Osteoblast (primary cell): ENCODE results near the gene SELENOO. TPM values are rescaled to one million over a fixed set of nuclear protein-coding genes. Genes with fewer than 3 reads are reported as not detected.
A peak's percentile ranks its signal among the peaks of the same experiment; 100 is the strongest.

ENCODE experiments used
- DNase-seq: peaks from one replicate; pipeline ENCODE4 v3.0.0; 2011; ENCODE audit warnings: low spot score, mixed read lengths; ENCODE audit not compliant: insufficient read length; ENCODE audit errors: missing footprints
- H2AFZ ChIP-seq: 2 replicates; pipeline ENCODE4 v1.6.0; 2011; ENCODE audit warnings: mild to moderate bottlenecking, low read length
- H3K27ac ChIP-seq: 2 replicates; pipeline ENCODE4 v1.5.1; 2011; ENCODE audit warnings: mild to moderate bottlenecking, low read depth, low read length, moderate library complexity
- H3K27me3 ChIP-seq: 2 replicates; pipeline ENCODE4 v1.6.0; 2012; ENCODE audit warnings: mild to moderate bottlenecking, control low read depth, inconsistent platforms, low read length, moderate library complexity; ENCODE audit not compliant: insufficient read depth
- H3K36me3 ChIP-seq: 2 replicates; pipeline ENCODE4 v1.5.1; 2011; ENCODE audit warnings: mild to moderate bottlenecking, low read length, control low read depth, moderate library complexity; ENCODE audit not compliant: insufficient read depth
- H3K4me1 ChIP-seq: 2 replicates; pipeline ENCODE4 v1.5.1; 2011; ENCODE audit warnings: mild to moderate bottlenecking, low read length, control low read depth, moderate library complexity; ENCODE audit not compliant: insufficient read depth
- H3K4me2 ChIP-seq: 2 replicates; pipeline ENCODE4 v1.6.0; 2011; ENCODE audit warnings: mild to moderate bottlenecking, low read length; ENCODE audit not compliant: insufficient read depth
- H3K4me3 ChIP-seq: fragments of 200-600 bp; sonication (generic); 3 replicates; pipeline ENCODE4 v1.5.1; 2012; ENCODE audit warnings: mild to moderate bottlenecking, low read length, inconsistent platforms; ENCODE audit not compliant: insufficient read depth
- H3K79me2 ChIP-seq: 2 replicates; pipeline ENCODE4 v1.6.0; 2012; ENCODE audit warnings: mild to moderate bottlenecking, low read length, control low read depth, inconsistent platforms; ENCODE audit not compliant: insufficient read depth
- H3K9me3 ChIP-seq: 2 replicates; pipeline ENCODE4 v1.5.1; 2011; ENCODE audit warnings: low read depth, low read length, control low read depth
- H4K20me1 ChIP-seq: 2 replicates; pipeline ENCODE4 v1.6.0; 2012; ENCODE audit warnings: mild to moderate bottlenecking, low read length, control low read depth; ENCODE audit not compliant: insufficient read depth
- total RNA-seq: library from RNA; depleted of rRNA; stranded (reverse); fragments of >200 nt; gene quantifications from 2 replicates; pipeline ENCODE4 v1.2.3, GENCODE V29; 2012
- TF ChIP-seq, protein P1 (sequence below): IDR thresholded peaks from 2 replicates; pipeline ENCODE4 v1.5.1; 2011; ENCODE audit warnings: mild to moderate bottlenecking, low read depth, low read length, moderate library complexity; ENCODE audit errors: extremely low read depth

SELENOO gene
- total RNA-seq, 1 donor: 15.6 TPM

DNA sequence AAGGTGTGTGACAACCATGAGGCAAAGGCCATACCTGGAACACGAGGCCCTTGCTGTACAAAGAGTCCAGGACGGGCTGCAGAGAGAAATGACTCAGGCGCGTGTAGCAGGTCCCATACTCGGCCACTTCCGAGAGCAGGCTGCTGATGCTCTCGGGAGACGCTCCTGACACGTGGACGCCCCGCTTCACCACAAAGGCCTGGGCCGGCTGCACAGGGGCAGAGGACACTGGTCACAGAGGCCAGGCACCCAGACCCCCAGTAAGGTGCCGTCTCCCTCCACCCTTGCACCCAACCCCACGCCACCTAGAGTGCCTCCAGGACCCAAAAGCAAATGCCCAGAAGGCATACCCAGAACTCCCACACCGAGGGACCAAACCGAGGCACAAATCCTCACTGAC is 28.6 kb downstream of the SELENOO start:
- DNase-seq: no peak

DNA sequence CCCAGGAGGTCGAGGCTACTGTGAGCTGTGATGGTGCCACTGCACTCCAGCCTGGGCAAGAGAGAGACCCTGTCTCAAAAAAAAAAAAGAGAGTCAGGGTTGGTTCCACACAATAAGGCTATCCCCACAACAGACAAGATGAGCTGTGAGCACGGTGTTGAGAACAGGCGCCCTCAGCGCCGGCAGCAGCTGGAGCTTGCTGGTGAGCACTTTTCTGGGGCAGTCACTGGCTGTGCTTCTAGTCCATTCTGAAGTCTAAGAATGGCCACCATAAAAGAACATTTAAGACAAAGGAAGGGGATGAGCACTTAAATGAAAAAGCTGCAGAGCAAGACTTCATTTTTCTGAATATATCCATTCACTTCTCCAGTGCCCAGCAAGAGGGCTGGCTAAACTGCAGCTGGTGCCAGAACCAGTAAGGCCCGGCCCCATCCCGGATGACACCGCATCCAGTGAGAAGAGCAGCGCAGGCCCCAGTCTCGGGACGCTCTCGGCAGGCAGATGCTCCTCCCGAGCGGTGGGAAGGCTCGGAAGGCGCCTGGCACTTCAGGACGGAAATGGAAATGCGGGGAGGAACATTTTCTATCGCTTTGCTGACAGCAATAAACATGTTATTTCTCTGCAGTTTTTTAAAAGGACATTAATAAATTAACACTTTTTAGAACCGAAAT is 31.8 kb downstream of the SELENOO start:
- Histone ChIP-seq H2AFZ (no peak overlapping the region), H3K27ac (no peak overlapping the region), H4K20me1 (peaks cover 29% of the 10 kb centered on the region), H3K27me3 (no peaks in the 10 kb centered on the region), H3K4me3 (no peak overlapping the region), H3K36me3 (peaks cover 15% of the 10 kb centered on the region), H3K4me1 (no peaks in the 10 kb centered on the region), H3K4me2 (no peak overlapping the region), H3K79me2 (peaks cover 40% of the 10 kb centered on the region), H3K9me3 (no peaks in the 10 kb centered on the region)
- TF ChIP-seq, protein P1, sequence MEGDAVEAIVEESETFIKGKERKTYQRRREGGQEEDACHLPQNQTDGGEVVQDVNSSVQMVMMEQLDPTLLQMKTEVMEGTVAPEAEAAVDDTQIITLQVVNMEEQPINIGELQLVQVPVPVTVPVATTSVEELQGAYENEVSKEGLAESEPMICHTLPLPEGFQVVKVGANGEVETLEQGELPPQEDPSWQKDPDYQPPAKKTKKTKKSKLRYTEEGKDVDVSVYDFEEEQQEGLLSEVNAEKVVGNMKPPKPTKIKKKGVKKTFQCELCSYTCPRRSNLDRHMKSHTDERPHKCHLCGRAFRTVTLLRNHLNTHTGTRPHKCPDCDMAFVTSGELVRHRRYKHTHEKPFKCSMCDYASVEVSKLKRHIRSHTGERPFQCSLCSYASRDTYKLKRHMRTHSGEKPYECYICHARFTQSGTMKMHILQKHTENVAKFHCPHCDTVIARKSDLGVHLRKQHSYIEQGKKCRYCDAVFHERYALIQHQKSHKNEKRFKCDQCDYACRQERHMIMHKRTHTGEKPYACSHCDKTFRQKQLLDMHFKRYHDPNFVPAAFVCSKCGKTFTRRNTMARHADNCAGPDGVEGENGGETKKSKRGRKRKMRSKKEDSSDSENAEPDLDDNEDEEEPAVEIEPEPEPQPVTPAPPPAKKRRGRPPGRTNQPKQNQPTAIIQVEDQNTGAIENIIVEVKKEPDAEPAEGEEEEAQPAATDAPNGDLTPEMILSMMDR: no peak
- peak; percentile 79 for DNase-seq

More for the DNA sequence above, 28.6 kb downstream of the SELENOO start:
- no peak overlapping the region for H3K27ac ChIP-seq
- no peaks in the 10 kb centered on the region for H3K9me3 ChIP-seq
- H3K27me3 ChIP-seq: no peaks in the 10 kb centered on the region
- H3K4me3 ChIP-seq: no peak overlapping the region
- no peaks in the 10 kb centered on the region for H3K4me1 ChIP-seq
- no peak overlapping the region for H2AFZ ChIP-seq
- peaks cover 14% of the 10 kb centered on the region for H3K79me2 ChIP-seq
- TF ChIP-seq, protein P1: no peak
- H3K36me3 ChIP-seq: peaks cover 22% of the 10 kb centered on the region
- H4K20me1 ChIP-seq: peaks cover 9% of the 10 kb centered on the region
- no peak overlapping the region for H3K4me2 ChIP-seq

DNA sequence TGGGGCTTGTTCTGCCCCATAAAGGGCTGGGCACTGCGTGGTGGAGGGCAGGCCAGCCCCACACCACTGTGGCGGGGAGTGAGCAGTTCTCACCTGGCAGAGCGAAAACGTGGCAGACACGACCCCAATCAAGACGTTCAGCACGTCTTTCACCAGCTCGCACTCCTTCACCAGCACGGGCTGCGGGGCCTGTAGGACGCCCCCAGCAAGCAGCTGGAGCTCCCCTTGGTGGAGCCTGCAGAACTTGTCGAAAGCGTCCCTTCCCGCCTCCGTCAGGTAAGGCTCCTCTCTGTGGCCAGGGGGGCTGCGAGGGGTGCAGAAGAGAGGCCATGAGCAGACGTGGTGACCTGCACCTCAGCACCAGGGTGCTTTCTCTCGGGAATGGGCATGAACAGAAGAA is 32.4 kb downstream of the SELENOO start:
- TF ChIP-seq, protein P1: no peak
- peaks cover 44% of the 10 kb centered on the region for H3K79me2 ChIP-seq
- no peaks in the 10 kb centered on the region for H3K9me3 ChIP-seq
- no peak for DNase-seq
- H3K4me2 ChIP-seq: no peak overlapping the region
- no peaks in the 10 kb centered on the region for H3K27me3 ChIP-seq
- H4K20me1 ChIP-seq: peaks cover 29% of the 10 kb centered on the region
- H3K36me3 ChIP-seq: peaks cover 15% of the 10 kb centered on the region
- no peak overlapping the region for H3K27ac ChIP-seq
- no peak overlapping the region for H3K4me3 ChIP-seq
- no peak overlapping the region for H2AFZ ChIP-seq
- H3K4me1 ChIP-seq: no peaks in the 10 kb centered on the region

DNA sequence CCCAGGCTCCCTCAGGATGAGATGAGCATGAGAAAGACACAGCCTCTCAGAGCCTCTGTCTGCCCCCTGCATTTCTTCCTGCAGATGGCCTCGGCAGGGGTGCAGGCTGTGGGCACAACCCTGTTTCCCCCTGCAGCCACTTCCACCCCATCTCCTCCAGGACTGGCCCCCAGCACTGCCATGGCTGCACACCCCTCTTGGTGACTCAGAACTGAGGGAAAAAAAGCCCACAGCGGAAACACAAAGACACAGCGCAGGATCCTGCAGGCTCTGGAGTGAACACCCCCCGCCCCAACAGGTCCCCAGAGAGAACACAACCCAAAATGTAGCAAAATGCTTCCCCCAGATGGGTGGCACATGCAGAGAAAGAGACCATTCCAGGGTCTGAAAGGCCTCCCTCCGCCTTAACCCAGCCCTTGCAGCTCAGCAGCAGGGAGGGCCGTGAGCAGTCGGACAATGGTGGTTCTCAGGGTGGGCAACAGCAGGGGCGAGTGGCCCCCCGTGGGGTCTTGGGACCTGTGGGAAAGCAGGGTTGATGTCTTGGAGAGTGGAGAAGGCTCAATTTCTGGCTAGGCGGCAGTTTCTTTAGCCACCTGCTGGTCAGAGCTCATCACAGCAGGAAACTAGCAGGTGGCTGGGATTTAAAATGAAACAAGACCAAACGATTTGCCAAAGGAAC is 36.1 kb downstream of the SELENOO start:
- peaks cover 19% of the 10 kb centered on the region for H3K36me3 ChIP-seq
- H4K20me1 ChIP-seq: peaks cover 50% of the 10 kb centered on the region
- H3K27ac ChIP-seq: no peak overlapping the region
- TF ChIP-seq, protein P1: peak; percentile 53
- H3K4me1 ChIP-seq: peaks cover 7% of the 10 kb centered on the region
- peaks cover 69% of the 10 kb centered on the region for H3K79me2 ChIP-seq
- H3K4me3 ChIP-seq: no peak overlapping the region
- DNase-seq: peak; percentile 97
- H3K4me2 ChIP-seq: no peak overlapping the region
- no peaks in the 10 kb centered on the region for H3K9me3 ChIP-seq
- H2AFZ ChIP-seq: no peak overlapping the region
- H3K27me3 ChIP-seq: no peaks in the 10 kb centered on the region
